ENCODE results near the gene OR4D1.

Gene OR4D1

GRCh38 chr17:58195518-58196123, 47.4 kb downstream of the OR4D1 start:
- DNase-seq: no peak

DNA sequence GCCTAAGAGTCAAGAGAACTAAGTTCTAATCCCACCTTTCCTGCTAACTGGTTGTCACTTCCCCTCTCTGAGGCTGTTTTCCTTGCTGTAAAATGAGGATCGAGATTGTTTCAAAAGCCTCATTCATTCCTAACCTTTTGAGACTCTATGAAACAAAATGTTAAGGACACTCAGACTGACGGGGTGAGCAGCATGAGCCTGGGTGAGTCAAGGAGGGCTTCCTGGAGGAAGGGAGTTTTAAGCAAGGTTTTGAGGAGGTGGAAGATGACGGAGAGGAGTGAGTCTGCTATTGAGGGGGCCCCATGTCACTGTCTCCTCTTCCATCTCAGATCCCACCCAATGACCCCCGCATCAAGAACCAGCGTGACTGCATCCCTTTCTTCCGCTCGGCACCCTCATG, 48.4 kb downstream of the OR4D1 start:
- no peak for DNase-seq

DNA sequence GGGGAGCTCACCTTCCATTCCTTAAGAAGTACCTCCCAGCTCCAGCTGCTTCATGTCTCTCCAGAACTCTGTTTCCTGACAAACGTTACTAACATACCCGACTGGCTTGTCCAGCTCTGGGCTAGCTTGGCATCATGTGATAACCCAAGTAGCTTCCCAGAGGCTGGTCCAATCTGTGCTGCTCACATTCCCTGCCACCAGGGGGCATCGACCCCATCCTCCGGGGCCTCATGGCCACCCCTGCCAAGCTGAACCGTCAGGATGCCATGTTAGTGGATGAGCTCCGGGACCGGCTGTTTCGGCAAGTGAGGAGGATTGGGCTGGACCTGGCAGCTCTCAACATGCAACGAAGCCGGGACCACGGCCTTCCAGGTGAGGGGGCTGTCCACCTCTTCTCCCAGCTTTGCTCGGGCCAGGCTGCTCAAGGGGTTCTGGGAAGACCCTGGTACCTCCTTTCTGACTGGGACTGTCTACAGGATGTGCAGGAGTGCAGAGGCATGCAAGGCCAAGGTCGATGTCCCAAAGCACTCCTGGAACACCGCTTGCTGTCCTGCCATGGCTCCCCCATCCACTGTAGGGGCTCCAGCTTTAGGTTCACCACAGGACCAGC, 51.9 kb downstream of the OR4D1 start:
- no peak for DNase-seq

- no peak for DNase-seq
Measured at GRCh38 chr17:58202859-58203258, 54.7 kb downstream of the OR4D1 start.

GRCh38 chr17:58204796-58205195, 56.6 kb downstream of the OR4D1 start:
- DNase-seq: no peak

- no peak for DNase-seq
Measured at GRCh38 chr17:58205936-58206335, 57.8 kb downstream of the OR4D1 start.

- no peak for DNase-seq
Measured at GRCh38 chr17:58207451-58207850, 59.3 kb downstream of the OR4D1 start.

DNA sequence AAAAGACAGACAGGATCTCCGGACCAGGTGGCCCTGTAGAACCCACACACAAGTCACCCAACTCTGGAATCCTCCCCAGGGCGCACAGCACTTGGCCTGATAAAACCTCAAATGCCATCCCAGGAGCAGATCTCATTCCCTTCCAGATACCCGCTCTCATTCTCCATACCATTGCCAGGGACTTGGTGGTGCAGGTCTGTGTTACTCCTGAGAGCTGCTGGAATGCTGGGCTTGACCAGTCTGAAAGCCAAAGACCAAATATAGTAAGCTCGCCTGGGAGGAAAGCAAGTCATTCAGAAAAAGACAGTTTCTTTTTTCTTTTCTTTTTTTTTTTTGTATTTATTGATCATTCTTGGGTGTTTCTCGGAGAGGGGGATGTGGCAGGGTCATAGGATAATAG, 60.2 kb downstream of the OR4D1 start:
- DNase-seq: no peak

Measured in femur (tissue), 1 donor.